SW480 (cell line): ENCODE measurements around the gene LRP1B.
"Not testable (repeated sequence)": the region's sequence is repeated elsewhere in the genome, so short reads cannot be mapped to it uniquely, and the experiment has no call there.

Source experiments
- DNase-seq: peaks from one replicate; pipeline ENCODE4 v3.0.0-alpha.2; 2016; ENCODE audit warnings: low spot score

The LRP1B gene

GRCh38 chr2:141878016-141878415, 252.8 kb downstream of the LRP1B start:
- DNase-seq: no peak

GRCh38 chr2:141871913-141872634, 258.7 kb downstream of the LRP1B start:
- no peak for DNase-seq

- no peak for DNase-seq
Measured at GRCh38 chr2:141869572-141869971, 261.2 kb downstream of the LRP1B start.

- DNase-seq: no peak
Measured at GRCh38 chr2:141863964-141864363, 266.9 kb downstream of the LRP1B start.

GRCh38 chr2:141856215-141856919, 274.4 kb downstream of the LRP1B start:
- no peak for DNase-seq

GRCh38 chr2:141848191-141848590, 282.6 kb downstream of the LRP1B start:
- DNase-seq: no peak

- DNase-seq: no peak
Measured at GRCh38 chr2:141844231-141844630, 286.6 kb downstream of the LRP1B start.

- no peak for DNase-seq
Measured at GRCh38 chr2:141835103-141835502, 295.7 kb downstream of the LRP1B start.

- DNase-seq: no peak
Measured at GRCh38 chr2:141828761-141829160, 302.1 kb downstream of the LRP1B start.

GRCh38 chr2:141824790-141825189, 306.0 kb downstream of the LRP1B start:
- DNase-seq: no peak

- DNase-seq: no peak
Measured at GRCh38 chr2:141820893-141821292, 309.9 kb downstream of the LRP1B start.

GRCh38 chr2:141815320-141815719, 315.5 kb downstream of the LRP1B start:
- DNase-seq: not testable (repeated sequence)

- DNase-seq: no peak
Measured at GRCh38 chr2:141814150-141814549, 316.7 kb downstream of the LRP1B start.

- DNase-seq: no peak
Measured at GRCh38 chr2:141810148-141810547, 320.7 kb downstream of the LRP1B start.

- DNase-seq: no peak
Measured at GRCh38 chr2:141806090-141806489, 324.7 kb downstream of the LRP1B start.

- no peak for DNase-seq
Measured at GRCh38 chr2:141805302-141805701, 325.5 kb downstream of the LRP1B start.

GRCh38 chr2:141796449-141796848, 334.4 kb downstream of the LRP1B start:
- no peak for DNase-seq

GRCh38 chr2:141791521-141791920, 339.3 kb downstream of the LRP1B start:
- DNase-seq: no peak

- DNase-seq: no peak
Measured at GRCh38 chr2:141782574-141782973, 348.2 kb downstream of the LRP1B start.

- no peak for DNase-seq
Measured at GRCh38 chr2:141778315-141778835, 352.4 kb downstream of the LRP1B start.

- DNase-seq: no peak
Measured at GRCh38 chr2:141770530-141770929, 360.3 kb downstream of the LRP1B start.

- no peak for DNase-seq
Measured at GRCh38 chr2:141767691-141768090, 363.1 kb downstream of the LRP1B start.

- DNase-seq: no peak
Measured at GRCh38 chr2:141767051-141767450, 363.8 kb downstream of the LRP1B start.
